Prostate gland (tissue), 2 donors: ENCODE measurements around the gene PRR5L.

Experiments
- CTCF ChIP-seq, 4 experiments: fragments of 200-600 bp in 2 of 4; fragments of 450-650 bp in 2 of 4; sonication (generic) in 2 of 4; IDR thresholded peaks; 1 replicate in 3 of 4; 2 replicates in 1 of 4; pipeline ENCODE4 v1.5.1; 2016 to 2019; ENCODE audit warnings: antibody characterized with exemption in 4 of 4, mild to moderate bottlenecking in 2 of 4, moderate library complexity in 2 of 4
- POLR2A ChIP-seq: fragments of 450-650 bp; IDR thresholded peaks from one replicate; pipeline ENCODE4 v1.6.1; 2016; ENCODE audit warnings: antibody characterized with exemption, mild to moderate bottlenecking
- POLR2AphosphoS5 ChIP-seq: sonication (generic); formaldehyde crosslinking; IDR thresholded peaks from one replicate; pipeline ENCODE4 v1.6.1; 2017; ENCODE audit warnings: antibody characterized with exemption

DNA sequence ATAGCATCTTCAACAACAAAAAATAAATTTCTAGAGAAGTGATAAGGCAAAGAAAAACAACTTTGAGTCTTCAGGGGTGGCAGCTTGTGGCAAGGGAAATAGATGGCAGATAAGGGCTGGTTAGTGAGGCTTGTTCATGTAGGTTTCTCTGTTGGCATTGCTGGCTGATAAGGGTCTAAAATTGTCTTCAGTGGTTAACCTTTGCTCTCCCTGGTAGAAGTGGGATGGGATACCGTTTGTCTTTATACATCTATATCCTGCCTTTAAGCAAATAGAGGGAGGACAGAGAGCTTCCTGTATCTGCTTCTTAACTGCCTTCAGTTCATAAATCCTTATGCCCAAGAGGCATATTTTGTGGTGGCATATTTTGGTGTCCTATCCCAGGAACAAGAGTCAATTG lies 156.9 kb downstream of the PRR5L start:
- no peak for TF ChIP-seq POLR2A
- TF ChIP-seq CTCF (IDR thresholded peaks at IDR 0.05), result no peak
- no peak for TF ChIP-seq POLR2AphosphoS5
